Ovary (tissue), 9 donors: ENCODE measurements around the gene TMEM205. TPM values are rescaled to one million over a fixed set of nuclear protein-coding genes. Genes with fewer than 3 reads are reported as not detected.
"Not testable (repeated sequence)": the region's sequence is repeated elsewhere in the genome, so short reads cannot be mapped to it uniquely, and the experiment has no call there.

Source experiments
- DNase-seq, 5 donors: peaks; one replicate each; pipeline ENCODE4 v3.0.0-alpha.2; 2019 to 2020
- H3K27ac ChIP-seq, 2 donors: fragments of 200-600 bp; one replicate each; pipeline versions ENCODE4 v1.5.1 to v1.8.0; 2019 to 2022
- H3K27me3 ChIP-seq: fragments of 200-600 bp; one replicate; pipeline ENCODE4 v1.8.0; 2022
- H3K36me3 ChIP-seq: fragments of 200-600 bp; sonication (generic); one replicate; pipeline ENCODE4 v1.5.1; 2019
- H3K4me1 ChIP-seq: one replicate; pipeline ENCODE4 v1.8.1; 2013; ENCODE audit warnings: mild to moderate bottlenecking, moderate library complexity; ENCODE audit not compliant: insufficient read depth
- H3K4me3 ChIP-seq: fragments of 200-600 bp; sonication (generic); one replicate; pipeline ENCODE4 v1.5.1; 2017
- H3K9me3 ChIP-seq, 2 donors: fragments of 200-600 bp in 1 of 2; sonication (generic) in 1 of 2; one replicate each; pipeline versions ENCODE4 v1.5.1 to v1.8.1; 2013 to 2019; ENCODE audit warnings: mild to moderate bottlenecking in 1 of 2, moderate library complexity in 1 of 2
- CTCF ChIP-seq, 3 donors: fragments of 450-650 bp in 2 of 3; fragments of 200-600 bp in 1 of 3; IDR thresholded peaks; one replicate each; pipeline versions ENCODE4 v1.5.1 to v1.8.0; 2016 to 2022; ENCODE audit warnings: antibody characterized with exemption in 3 of 3, mild to moderate bottlenecking in 1 of 3
- EP300 ChIP-seq: sonication (generic); formaldehyde crosslinking; IDR thresholded peaks from one replicate; pipeline ENCODE4 v1.6.1; 2017; ENCODE audit warnings: antibody characterized with exemption
- POLR2A ChIP-seq: fragments of 450-650 bp; IDR thresholded peaks from one replicate; pipeline ENCODE4 v1.6.1; 2017; ENCODE audit warnings: antibody characterized with exemption, mild to moderate bottlenecking, moderate library complexity
- WGBS, 3 donors: extraction: QIAGEN DNeasy Blood & Tissue Kit in 1 of 3; methylation state at CpG; one replicate each; pipeline versions ENCODE4 v1.1.5 to v1.1.7; 2013 to 2017; 5-methylcytosine and 5-hydroxymethylcytosine counted together
- intact Hi-C, 4 donors: fragments of 100-400 bp; cut with DNase I; formaldehyde crosslinking; loops; one replicate each; pipeline versions ENCODE4 v1.11.0 to v1.15.1; 2022 to 2023
- polyA plus RNA-seq, 2 donors: library from polyadenylated mRNA; stranded (reverse); fragments of 200-250 nt in 1 of 2; fragments of 350-450 nt in 1 of 2; fragmentation: Illumina TruSeq in 1 of 2; extraction: RNeasy Lipid Tissue Mini Kit (QIAGEN cat#74804) in 1 of 2; gene quantifications; one replicate each; pipeline ENCODE4 v1.2.3, GENCODE V29; 2013 to 2014
- total RNA-seq, 7 donors: library from RNA; depleted of rRNA in 2 of 7; stranded (reverse); fragments of >200 nt in 2 of 7; fragmentation: NEBNext Ultra II Directional in 3 of 7; extraction: Animal tissue kit (Norgen Biotek cat#: 25700) in 3 of 7; gene quantifications; one replicate each; pipeline versions ENCODE4 v1.1.0 to v1.2.4, GENCODE V29; 2016 to 2023
- donor health status: DM: no; HTN: no; CAD: no; lungs with moderate emphysema.
- donor health status: DM: no; HTN: no; CAD: no.
- donor health status: Bipolar disorder and iron deficiency.
- donor health status: DM: yes; HTN: yes; CAD: no.
- donor health status: DM: no; HTN: no; CAD: no.
- donor health status: DM: yes; HTN: yes; CAD: no.

TMEM205 gene
- total and polyA plus RNA-seq, 9 donors, result 64.0 to 296 (median 80.5) TPM

GRCh38 chr19:11345122-11345803 lies 805 bp downstream of the TMEM205 start:
- Histone ChIP-seq H3K27ac (no peak overlapping the region), H3K9me3 (no peaks in the 10 kb centered on the region), H3K36me3 (no peaks in the 10 kb centered on the region), H3K4me3 (peak overlapping the region; percentile 65), H3K4me1 (peaks cover 10% of the 10 kb centered on the region), H3K27me3 (no peaks in the 10 kb centered on the region)
- 30 to 40% (median 37%) methylated on average over 15 of the region's 15 CpGs for WGBS, 3 donors
- intact Hi-C loops, result no loop called here
- DNase-seq, result no peak
- TF ChIP-seq POLR2A (no peak), CTCF (IDR thresholded peaks at IDR 0.05) (no peak), EP300 (no peak)

GRCh38 chr19:11342429-11342828 lies 3.6 kb downstream of the TMEM205 start:
- no peak for DNase-seq
- no peak overlapping the region for H3K4me3 ChIP-seq
- intact Hi-C loops, result loop anchor here in 1 of 4 donors (1.0 kb wide), 1 partner anchor 38 kb away; no protein-coding TSS in a partner anchor
- no peak overlapping the region for H3K27ac ChIP-seq
- H3K27me3 ChIP-seq, result no peaks in the 10 kb centered on the region
- peaks cover 14% of the 10 kb centered on the region for H3K4me1 ChIP-seq
- 76 to 88% (median 85%) methylated on average over 3 of the region's 3 CpGs for WGBS, 3 donors
- TF ChIP-seq POLR2A, result no peak
- no peak for TF ChIP-seq CTCF (IDR thresholded peaks at IDR 0.05)
- TF ChIP-seq EP300, result no peak
- no peaks in the 10 kb centered on the region for H3K36me3 ChIP-seq
- no peaks in the 10 kb centered on the region for H3K9me3 ChIP-seq

- H3K27me3 ChIP-seq, H3K4me1 ChIP-seq, intact Hi-C loops, DNase-seq, H3K9me3 ChIP-seq, H3K36me3 ChIP-seq: not testable (repeated sequence)
- peak overlapping the region; percentile 95 for H3K4me3 ChIP-seq
- 77 to 81% (median 79%) methylated on average over 8 of the region's 8 CpGs for WGBS, 3 donors
- peak overlapping the region in 1 of 2 donors; percentile 78 for H3K27ac ChIP-seq
These were observed 6.0 kb downstream of the TMEM205 start for GRCh38 chr19:11340099-11340467.

GRCh38 chr19:11339254-11340098 lies 6.6 kb downstream of the TMEM205 start, which contains the start of gene RAB3D:
Gene RAB3D, minus strand, starts transcription at chr19:11339657. Its CDS starts 2,258 bp downstream, at chr19:11337399.
- Histone ChIP-seq H3K4me3 (peak within 1 kb of the TSS; percentile 95), H3K4me1 (peaks cover 8% of the 10 kb centered on the region), H3K36me3 (no peaks in the 10 kb centered on the region), H3K9me3 (no peaks in the 10 kb centered on the region), H3K27me3 (no peaks in the 10 kb centered on the region), H3K27ac (peak within 1 kb of the TSS; percentile 78 to 80)
- peak; percentile 92 to 95 (median 94) for DNase-seq
- WGBS, 3 donors, result 4% methylated on average over 41 to 53 of the region's 53 CpGs
- TF ChIP-seq POLR2A (no peak), CTCF (IDR thresholded peaks at IDR 0.05) (no peak), EP300 (no peak)
- intact Hi-C loops, result loop anchor here in 1 of 4 donors (5.0 kb wide), 1 partner anchor 47 kb away; no protein-coding TSS in a partner anchor
